Amniotic stem cell (primary cell): ENCODE results near the gene FERMT3.
"Not testable (repeated sequence)": the region's sequence is repeated elsewhere in the genome, so short reads cannot be mapped to it uniquely, and the experiment has no call there.

Source experiments
- DNase-seq: peaks from one replicate; lab custom pipeline; 2025; lab: John Stamatoyannopoulos, UW

Gene FERMT3

DNA sequence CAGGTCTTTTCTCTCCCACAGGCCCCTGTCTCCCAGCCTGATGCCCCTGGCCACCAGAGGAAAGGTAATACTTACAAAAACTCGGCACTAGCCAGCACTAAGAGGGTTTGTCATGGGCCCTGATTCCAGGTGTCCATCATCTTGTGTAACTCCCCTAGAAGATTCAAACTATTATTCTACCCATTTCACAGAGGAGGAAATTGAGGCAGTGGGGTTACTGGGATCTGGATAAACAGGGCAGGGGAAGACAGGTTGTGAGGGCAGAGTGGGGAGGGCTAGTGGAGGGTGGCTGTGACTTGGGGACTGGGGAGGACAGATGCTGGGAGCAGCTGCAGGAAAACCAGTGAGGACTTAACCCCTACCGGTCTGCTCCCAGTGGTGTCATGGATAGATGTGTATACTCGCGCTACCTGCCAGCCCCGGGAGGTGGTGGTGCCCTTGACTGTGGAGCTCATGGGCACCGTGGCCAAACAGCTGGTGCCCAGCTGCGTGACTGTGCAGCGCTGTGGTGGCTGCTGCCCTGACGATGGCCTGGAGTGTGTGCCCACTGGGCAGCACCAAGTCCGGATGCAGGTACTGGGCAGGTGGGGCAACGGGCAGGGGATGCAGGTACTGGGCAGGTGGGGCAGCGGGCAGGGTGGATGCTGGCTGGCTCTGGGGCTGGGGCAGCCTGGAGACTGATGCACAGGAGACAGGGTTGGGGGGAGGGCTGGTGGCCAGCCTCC lies 29.1 kb downstream of the FERMT3 start:
- DNase-seq = no peak

DNA sequence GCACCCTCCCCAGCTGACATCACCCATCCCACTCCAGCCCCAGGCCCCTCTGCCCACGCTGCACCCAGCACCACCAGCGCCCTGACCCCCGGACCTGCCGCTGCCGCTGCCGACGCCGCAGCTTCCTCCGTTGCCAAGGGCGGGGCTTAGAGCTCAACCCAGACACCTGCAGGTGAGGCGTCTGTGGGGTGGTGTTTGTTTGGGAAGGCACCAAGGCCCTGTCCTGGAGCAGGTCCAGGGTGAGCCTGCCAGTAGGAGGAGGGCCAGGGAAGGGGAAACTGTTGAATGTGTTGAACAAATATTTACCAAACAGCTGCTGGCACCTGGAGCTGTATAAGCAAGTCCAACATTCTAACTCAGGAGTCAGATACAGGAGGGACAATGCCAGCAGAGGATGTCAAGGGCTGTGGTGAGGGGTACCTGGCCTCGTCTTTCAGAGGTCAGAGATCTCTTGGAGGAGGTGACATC lies 31.0 kb downstream of the FERMT3 start:
- no peak for DNase-seq

DNA sequence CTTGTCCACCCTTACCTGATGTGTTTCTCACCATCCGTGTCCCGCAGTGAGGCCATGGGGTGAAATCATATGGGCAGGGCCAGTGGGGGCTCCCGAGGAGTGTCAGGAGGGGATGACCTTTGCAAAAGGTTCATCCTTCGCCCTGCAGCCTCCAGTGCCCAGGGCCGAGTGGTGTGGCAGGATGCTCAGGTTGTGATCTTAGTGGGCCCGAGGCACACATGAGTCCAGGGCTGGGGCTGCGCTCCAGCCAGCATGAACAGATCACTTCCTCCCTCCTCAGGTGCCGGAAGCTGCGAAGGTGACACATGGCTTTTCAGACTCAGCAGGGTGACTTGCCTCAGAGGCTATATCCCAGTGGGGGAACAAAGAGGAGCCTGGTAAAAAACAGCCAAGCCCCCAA lies 31.6 kb downstream of the FERMT3 start:
- DNase-seq = no peak

DNA sequence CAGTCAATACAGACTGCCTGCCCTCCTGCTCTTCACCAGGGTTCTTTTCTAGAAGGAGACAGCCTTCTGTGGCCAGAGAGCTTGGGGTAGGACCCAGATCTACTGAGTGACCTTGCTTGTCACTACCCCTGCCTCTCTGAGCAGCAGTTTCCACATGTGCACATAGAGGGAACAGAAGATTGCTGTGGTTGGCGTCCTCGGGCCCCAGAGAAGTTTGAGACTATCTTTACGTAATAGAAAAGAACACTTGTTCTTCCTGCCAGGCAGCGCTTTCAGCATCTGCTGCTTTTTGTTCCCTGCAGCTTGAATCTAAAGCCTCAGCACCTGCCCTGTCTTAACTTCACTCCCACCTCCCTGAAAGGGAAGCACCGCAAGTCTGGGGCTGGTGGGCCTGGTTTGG lies 32.5 kb downstream of the FERMT3 start:
- no peak for DNase-seq

DNA sequence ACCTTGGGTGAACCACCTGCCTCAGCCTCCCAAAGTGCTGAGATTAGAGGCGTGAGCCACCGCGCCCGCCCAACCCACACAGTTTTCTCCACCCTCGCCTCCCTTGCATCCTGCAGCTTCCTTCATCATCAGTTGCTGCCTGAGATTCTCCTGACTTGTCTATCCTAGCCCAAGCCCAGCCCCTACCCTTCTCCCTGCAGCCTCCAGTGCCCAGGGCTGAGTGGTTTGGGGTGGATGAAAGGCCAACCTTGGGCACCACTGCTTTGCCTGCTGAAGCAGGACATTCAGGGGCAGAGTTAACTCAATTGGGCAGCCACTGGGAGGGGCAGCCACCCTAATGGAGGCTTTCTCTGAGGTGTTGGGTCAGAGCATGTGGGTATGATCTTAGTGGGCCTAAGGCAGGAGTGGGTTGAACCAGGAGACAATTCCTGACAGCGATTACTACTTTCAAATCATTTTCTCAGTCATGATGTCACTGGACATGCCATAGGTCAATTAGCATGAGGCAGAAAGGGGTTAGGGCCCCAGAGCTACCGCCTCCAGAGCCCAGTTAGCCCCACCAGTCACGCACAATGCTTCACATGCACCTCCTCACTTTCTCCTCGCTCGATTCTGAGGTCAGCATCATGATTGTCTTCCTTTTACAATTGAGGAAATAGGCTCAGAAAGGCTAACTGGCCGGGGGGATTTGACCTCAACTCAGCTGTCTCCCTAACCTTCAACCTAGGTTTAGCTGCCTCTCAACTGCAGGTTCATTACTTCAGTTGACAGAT lies 33.3 kb downstream of the FERMT3 start:
- no peak for DNase-seq

DNA sequence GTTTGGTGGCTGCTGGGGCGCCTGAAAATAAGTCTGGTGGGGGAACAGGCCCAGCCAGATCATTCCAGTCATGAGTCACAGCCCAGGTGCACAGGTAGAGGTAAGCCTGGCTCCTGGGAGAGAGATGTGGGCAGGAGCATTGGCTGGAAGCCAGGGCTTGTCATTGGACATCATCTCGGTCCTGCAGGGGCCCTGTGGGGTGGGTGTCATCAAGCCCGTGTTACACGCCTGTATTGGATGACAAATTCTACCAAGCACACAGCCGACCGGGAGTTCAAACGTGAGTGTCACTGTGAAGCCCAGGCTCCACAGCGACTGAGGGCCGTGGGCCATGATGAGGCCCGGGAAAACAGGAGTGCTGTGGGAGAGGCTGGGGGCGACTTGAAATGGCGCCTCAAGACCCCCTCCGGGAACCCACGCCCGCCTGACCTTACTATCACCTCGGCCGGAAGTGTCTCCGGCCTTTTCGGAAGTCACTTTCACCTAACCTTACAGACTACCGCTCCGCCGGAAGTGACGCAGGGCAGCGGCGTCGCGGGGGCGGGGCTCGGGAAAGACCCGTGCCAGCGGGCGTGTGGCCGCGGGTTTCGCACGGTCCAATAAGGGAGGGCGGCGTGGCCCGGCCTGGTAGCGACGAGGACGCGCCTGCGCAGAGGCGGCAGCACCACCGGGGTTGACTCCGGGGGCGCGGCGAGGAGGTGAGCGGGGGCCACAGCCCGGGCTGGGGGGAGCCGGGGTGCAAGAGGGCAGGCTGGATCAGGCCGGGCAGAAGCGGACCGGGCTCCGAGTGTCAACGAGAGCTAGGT lies 34.1 kb downstream of the FERMT3 start, which contains the start of gene FKBP2:
TSS of gene FKBP2 (plus strand) at position 661 of the 806 bp plus-strand sequence. CDS start 1,293 bp downstream, outside the sequence.
- peak; percentile 94 for DNase-seq

DNA sequence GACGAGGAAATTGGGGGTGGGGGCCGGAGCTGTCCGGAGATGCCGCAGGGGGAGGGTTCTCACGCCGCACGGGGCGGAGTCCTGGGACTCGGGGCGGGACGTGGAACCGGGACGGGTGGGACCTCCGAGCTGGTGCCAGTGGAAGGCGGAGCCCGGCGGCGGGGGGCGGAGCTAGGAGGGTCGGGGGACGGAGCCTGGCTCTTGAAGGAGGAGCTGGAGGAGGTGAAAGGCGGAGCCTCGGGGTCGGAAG lies 34.6 kb downstream of the FERMT3 start:
- DNase-seq = peak; percentile 98

DNA sequence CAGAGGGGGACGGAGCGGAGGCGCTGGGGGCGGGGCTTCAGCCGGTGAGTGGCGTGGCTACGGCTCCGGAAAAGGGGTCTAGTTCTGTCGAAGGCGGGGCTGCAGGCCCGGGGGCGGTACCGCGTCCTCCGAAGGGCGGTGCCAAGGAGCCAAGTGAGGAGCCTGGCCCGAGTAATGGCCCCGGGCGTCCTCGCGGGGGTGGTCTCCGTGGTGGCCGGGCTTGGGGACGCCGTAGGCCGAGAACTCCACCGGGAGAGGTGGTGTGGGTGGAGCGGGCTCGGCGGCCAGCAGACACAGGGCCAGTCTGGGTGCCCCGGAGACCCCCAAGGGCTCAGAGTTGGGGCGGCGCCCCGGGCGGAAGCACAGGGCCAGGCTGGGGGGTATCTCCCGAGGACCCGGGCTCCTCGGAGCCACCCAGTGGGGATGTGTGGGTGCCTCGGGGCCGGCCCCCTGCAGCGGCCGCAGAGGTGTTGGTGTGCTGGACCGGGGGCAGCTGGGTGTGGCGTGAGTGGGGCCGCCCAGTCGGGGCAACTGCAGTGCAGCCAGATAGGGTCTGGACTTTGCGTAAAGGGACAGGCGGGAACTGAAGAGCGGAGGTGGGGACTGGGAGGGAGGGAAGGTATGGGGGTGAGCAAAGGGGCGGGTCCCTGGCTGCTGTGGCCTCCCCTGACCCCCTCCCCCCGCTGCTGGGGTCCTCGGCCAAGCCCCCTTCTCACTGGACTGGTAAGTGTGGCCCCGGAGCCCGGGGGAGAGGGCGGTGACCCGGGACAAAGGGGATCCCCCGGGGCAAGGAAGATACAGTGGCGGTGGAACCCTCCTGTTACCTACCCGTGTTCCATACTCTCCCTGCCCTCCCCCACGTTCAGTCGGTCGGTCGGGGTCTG lies 35.2 kb downstream of the FERMT3 start:
- no peak for DNase-seq

DNA sequence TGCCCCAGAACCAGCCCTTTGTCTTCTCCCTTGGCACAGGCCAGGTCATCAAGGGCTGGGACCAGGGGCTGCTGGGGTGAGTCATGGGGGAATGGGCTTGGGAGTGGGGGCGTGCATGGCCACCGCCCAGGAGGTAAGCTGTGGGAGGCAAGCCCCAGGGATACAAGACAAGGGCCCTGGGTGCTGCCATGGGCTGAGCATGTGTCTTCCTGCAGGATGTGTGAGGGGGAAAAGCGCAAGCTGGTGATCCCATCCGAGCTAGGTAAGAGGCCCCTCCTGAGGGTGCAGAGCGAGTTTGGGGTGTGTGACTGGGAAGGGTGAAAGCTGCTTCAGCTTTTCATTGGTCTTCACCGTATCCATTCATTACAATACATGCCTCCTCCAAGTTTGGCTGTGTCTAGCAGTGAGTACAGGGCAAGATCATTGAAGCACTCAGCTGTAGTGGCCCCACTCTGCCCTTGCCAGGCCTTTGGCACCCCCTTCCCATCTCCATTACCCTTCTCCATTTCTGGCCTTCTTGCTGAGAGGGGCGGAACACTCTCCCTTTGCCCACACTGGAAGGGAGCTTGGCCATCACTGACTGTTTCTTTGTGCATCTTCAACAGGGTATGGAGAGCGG lies 36.8 kb downstream of the FERMT3 start:
- no peak for DNase-seq

DNA sequence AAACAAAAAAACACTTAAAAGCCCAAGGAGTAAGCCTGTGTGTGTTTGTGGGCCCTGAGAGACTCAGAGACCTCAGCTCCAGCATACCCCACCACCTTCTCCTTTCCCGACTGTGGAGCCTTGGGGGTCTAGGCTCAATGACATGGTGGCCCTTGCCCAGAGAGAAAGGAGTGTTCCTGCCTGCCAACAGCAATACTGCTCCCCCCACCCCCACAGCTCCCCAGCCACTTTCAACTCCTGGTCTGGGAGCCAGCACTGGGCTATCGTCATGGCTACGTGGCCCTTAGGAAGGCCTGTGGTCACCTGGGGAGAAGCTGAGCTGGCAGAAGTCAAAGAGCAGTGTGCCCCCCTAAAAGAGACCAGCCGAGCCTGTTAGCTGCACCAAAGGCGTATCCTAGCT lies 37.6 kb downstream of the FERMT3 start:
- DNase-seq = no peak

DNA sequence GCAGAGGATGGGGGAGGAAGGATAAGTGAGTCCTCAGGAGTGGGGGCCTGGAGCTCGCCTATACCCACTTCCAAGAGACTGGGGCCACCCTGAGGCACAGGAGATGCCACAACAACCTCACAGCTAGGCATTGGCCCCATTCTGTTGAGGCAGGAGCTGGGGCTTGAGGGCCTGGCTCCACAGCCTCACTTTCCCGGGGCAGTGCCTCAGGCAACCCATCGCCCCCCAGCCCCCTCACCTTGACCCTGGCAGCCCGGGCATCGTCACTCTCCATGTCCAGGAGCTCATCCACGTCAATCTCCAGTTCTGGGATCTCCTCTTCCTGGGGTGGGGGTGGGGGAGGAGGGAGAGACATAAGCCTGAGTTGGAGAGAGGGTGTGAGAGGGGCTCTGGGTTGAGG lies 38.4 kb downstream of the FERMT3 start:
- DNase-seq = no peak

DNA sequence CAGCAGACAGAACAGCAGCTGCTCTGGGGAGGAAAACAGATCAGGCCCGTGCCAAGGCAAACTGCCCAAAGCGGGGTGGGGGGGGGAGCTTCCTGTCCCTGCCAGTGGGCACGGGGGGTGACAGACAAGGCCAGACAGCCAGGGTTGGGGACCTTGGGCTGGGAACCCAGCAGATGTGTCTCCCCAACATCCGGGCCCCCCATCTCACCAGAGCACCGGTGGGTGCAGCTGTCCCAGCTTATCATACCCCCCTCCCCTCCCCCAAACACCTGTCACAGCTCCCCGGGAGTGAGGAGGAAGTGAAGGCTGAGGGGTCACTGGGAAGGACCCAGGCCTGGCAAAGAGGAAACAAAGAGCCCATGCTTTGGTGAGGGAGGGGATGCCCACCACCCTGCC lies 38.9 kb downstream of the FERMT3 start:
- DNase-seq = no peak

DNA sequence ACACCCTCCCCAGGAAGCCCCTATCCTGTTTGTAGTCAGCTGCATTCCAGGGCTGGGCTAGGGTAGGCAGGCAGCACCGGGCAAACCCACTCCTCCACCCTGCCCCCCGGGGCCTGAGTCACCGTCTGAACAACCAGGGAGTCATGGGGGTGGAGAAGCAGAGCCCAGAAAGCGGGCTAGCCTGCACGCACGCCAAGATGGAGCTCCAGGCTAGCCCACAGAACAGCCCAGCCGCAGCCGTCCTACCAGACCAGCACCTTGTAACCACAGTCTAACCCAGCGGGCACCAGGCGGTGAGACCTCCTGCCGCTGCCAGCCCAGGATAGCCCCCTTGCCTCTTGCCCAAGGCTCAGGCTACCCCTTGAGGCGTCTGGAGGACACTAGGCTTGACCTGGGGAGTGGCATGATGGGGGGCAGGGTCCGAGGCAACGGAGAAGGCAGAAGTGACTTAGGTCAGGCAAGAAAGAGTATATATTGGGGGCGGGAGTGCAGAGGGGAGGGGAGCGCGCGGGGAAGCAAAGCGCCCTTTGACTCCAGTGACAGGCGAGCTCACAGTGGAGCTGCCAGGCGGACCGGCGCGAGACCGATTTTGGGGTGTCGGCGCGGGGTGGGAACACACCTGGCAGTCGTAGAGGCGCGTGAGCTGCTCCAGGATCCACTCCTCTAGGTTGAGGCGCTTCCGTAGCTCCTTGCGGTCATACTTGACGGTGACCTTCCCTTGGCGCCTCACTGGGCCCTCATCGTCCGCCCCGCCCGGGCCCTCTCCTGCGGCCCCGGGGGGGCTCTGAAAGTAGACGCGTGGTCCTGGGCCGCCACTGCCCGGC lies 39.5 kb downstream of the FERMT3 start:
- DNase-seq = peak; percentile 86

DNA sequence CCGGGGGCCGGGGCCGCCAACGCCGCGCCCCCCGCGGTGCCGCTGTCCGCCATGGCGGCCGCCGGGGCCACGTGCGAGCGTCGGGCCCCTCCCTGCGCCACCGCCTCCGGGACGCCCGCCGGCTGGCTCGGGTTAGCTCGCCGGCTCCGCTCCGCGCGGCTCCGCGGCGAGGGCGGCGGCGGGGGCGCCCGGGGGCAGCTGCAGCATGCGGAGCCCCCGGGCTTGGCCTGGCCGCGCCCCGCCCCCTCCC lies 40.0 kb downstream of the FERMT3 start:
- not testable (repeated sequence) for DNase-seq

DNA sequence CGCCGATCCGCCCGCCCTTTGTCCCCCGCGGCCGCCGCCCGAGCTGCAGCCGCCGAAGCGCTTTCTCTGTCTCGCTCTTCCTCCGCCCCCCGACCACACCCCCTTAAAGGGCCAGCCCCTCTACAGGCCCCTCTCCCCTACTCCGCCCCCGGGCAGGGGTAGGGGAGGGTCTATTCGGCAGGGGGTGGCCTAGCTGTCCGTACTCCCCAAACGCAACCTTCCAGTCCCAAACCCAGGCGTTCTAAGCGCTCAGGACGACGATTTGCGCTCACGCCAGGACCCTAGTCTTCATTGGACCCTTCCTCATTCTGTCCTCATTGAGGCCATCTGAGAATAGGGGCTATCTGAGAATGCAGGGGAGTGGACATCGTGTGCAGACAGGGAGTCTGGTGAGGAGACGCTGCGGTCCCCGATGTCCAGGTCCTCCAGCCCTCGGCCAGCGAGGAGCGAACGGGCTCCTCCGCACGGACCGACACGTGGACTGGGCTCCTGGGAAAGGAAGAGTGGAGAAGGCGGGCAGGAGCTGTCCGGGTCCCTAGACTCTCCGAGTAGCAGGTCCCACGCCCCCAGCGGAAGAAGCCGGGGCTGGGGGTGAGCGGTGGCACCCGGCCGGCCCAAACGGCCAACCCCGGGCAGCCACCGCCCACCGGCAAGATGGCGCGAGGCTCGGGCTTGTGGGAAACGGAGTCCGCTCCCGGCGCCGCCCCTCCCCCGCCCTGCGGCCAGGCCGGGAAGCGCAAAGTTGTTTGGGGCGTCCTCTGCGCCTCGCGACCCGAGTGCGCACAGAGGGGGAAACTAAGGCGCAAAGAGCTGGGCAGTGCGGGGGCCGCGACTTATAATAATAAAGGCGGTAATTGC lies 40.6 kb downstream of the FERMT3 start, which contains the start of gene PPP1R14B:
TSS of gene PPP1R14B (minus strand) at position 73 of the 858 bp plus-strand sequence. CDS start 270 bp downstream, outside the sequence.
- DNase-seq = no peak

DNA sequence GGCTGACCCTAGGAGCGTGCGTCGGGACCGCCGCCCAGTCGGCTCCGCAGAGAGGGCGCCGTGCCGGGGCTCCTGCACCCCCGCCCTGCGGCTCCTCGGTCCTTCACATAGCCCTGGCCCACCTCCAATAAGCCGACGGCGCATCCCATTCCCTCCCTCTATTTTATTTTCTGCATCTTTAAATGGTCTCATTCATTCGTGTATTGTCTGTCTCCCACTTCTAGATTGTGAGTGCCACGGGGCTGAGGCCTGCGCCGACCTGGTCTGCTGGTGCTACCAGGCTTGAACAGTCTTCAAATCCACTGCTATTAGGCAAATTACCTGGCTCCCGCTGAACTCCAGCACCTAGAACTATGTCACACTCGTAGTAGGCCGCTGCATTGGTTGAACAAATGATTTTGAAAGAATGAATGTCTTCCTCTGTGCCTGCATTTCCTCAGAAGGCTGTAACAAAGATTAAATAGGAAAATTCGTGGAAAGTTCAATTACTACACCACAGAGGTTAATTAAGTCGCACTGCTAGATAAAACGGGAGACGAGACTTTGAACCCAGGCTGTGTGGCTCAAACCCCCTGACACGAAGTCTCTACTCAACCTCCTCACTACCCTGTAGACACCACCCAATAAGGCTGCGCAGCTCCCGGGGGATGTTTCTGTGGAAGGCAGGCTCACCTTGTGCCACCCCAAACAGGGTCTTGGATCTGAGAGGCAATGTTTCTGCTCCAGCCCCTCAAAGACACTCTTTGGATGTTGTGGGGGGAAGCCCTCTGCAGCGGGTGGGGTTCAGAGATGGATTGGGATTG lies 41.4 kb downstream of the FERMT3 start:
- no peak for DNase-seq

DNA sequence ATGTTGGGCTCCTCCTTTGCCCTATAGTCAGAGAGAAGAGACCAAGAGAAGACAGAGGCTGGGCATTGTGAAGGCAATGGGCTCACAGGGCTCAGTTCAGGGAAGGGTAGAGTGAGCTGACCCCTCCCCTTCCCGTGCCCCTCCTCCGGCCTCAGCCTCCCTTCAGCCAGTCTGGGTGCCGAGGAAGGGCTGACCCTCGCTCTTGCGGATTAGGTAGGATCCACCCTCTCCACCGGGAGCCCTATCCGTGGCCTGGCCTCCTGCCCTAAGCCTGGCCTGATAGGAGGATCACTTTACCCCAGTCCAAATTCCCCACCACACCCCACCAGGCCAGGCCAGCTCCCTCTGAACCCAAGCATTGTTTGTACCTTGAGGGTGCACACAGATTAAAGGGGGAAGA lies 42.1 kb downstream of the FERMT3 start:
- DNase-seq = no peak

DNA sequence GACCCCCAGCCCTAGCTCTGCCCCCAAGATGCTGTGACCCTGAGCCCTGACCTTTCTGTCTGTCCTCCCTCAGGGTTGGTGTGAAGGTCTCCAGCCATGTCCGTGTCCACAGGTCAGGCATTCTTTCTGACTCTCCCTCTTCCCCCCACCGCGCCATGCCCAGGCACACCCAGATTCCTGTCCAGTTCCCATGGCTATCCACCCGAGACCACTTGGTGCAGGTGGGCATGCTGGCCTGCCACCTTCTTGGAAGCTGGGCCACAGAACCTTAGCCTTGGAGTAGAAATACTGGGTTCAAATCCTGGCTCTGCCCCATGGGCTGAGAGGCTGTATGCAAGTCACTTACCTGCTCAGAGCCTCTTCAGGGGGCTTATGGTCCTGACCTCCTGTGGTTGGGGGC lies 42.5 kb downstream of the FERMT3 start:
- DNase-seq = no peak
